ENCODE measurements around the gene PPM1L. TPM values are rescaled to one million over a fixed set of nuclear protein-coding genes. Genes with fewer than 3 reads are reported as not detected.

PPM1L gene
- total RNA-seq, 1 experiment from 2014 or later: 7.3 TPM

- TF ChIP-seq, protein P1, sequence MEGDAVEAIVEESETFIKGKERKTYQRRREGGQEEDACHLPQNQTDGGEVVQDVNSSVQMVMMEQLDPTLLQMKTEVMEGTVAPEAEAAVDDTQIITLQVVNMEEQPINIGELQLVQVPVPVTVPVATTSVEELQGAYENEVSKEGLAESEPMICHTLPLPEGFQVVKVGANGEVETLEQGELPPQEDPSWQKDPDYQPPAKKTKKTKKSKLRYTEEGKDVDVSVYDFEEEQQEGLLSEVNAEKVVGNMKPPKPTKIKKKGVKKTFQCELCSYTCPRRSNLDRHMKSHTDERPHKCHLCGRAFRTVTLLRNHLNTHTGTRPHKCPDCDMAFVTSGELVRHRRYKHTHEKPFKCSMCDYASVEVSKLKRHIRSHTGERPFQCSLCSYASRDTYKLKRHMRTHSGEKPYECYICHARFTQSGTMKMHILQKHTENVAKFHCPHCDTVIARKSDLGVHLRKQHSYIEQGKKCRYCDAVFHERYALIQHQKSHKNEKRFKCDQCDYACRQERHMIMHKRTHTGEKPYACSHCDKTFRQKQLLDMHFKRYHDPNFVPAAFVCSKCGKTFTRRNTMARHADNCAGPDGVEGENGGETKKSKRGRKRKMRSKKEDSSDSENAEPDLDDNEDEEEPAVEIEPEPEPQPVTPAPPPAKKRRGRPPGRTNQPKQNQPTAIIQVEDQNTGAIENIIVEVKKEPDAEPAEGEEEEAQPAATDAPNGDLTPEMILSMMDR (conservative IDR thresholded peaks at IDR 0.05): peak; percentile 85
- H3K14ac ChIP-seq (ENCODE audit: insufficient read depth, low read length): no peak overlapping the region
- H3T11ph ChIP-seq (ENCODE audit: low read length): no peak overlapping the region
- H3K4me1 Mint-ChIP-seq: no peaks in the 10 kb centered on the region
- H3K36me3 Mint-ChIP-seq (ENCODE audit: insufficient read depth in 1 of 3, low read depth in 3 of 3): peaks cover 13 to 23% (median 13%) of the 10 kb centered on the region in 3 experiments
- H4K8ac ChIP-seq (replicated peaks; ENCODE audit: insufficient read length, low read depth, low read length): no peak overlapping the region
- no peak overlapping the region for H4K5ac ChIP-seq (ENCODE audit: insufficient read length, low read depth, low read length)
- H3K4me3 Mint-ChIP-seq: no peak overlapping the region
- no peaks in the 10 kb centered on the region for H3K9me3 ChIP-seq (ENCODE audit: control insufficient read depth, low read depth, low read length)
- no peak overlapping the region for H3K9ac ChIP-seq (ENCODE audit: extremely low read depth, insufficient read length, low read length)
- H3K23ac ChIP-seq (ENCODE audit: insufficient read length, low read depth, low read length): no peak overlapping the region
- no peak overlapping the region for H2AFZ ChIP-seq (ENCODE audit: low read length)
- H3K4me2 ChIP-seq (ENCODE audit: insufficient read depth, insufficient read length, low read length): no peak overlapping the region
- no peaks in the 10 kb centered on the region for H3K79me2 ChIP-seq (ENCODE audit: insufficient read depth, low read length)
- no peak overlapping the region for H3K56ac ChIP-seq (ENCODE audit: insufficient read length, low read depth, low read length)
- no peak overlapping the region for H2BK120ac ChIP-seq (ENCODE audit: low read depth, low read length, poor library complexity, severe bottlenecking)
- no peak overlapping the region for H2BK5ac ChIP-seq (ENCODE audit: insufficient read length, low read length)
- H3K27me3 ChIP-seq (ENCODE audit: insufficient read depth, low read length): no peaks in the 10 kb centered on the region
- WGBS (ENCODE audit: extremely low coverage, insufficient read length, low lambda C conversion rate): 100% methylated on average over 1 of the region's 5 CpGs
- H2BK20ac ChIP-seq (ENCODE audit: low read depth, low read length, poor library complexity, severe bottlenecking): no peak overlapping the region
- no peak overlapping the region for H3K4ac ChIP-seq (ENCODE audit: low read depth, low read length)
- H3K27ac Mint-ChIP-seq: no peak overlapping the region
- H4K20me1 ChIP-seq (ENCODE audit: control insufficient read depth, insufficient read depth, insufficient read length): no peaks in the 10 kb centered on the region
- no peak overlapping the region for H4K91ac ChIP-seq (ENCODE audit: insufficient read length, low read depth, low read length)
- H3K27ac ChIP-seq (ENCODE audit: insufficient read length, low read depth, low read length): no peak overlapping the region
- no peak overlapping the region for H2BK15ac ChIP-seq (ENCODE audit: low read depth, low read length)
- H3K79me1 ChIP-seq (ENCODE audit: insufficient read depth, low read depth, low read length, poor library complexity, severe bottlenecking): no peaks in the 10 kb centered on the region
- DNase-seq: peak; percentile 41
- H3K9me3 Mint-ChIP-seq: peaks cover 25 to 26% of the 10 kb centered on the region in 2 experiments; a peak in 4 of 5 replicates
- H3K4me1 ChIP-seq (ENCODE audit: insufficient read depth, low read length): no peaks in the 10 kb centered on the region
- no peaks in the 10 kb centered on the region for H3K23me2 ChIP-seq (ENCODE audit: insufficient read length, low read depth, low read length, poor library complexity, severe bottlenecking)
- no peaks in the 10 kb centered on the region for H3K27me3 Mint-ChIP-seq (ENCODE audit: low read depth)
- H2BK12ac ChIP-seq (ENCODE audit: insufficient read length, low read depth, low read length): no peak overlapping the region
- H2AK5ac ChIP-seq (ENCODE audit: insufficient read length, low read length): no peak overlapping the region
- no peak overlapping the region for H3K18ac ChIP-seq (ENCODE audit: insufficient read length, low read depth, low read length)
These were observed 186.0 kb downstream of the PPM1L start for GRCh38 chr3:160941885-160942494.
